ENCODE measurements around the gene DDX24.

DNA sequence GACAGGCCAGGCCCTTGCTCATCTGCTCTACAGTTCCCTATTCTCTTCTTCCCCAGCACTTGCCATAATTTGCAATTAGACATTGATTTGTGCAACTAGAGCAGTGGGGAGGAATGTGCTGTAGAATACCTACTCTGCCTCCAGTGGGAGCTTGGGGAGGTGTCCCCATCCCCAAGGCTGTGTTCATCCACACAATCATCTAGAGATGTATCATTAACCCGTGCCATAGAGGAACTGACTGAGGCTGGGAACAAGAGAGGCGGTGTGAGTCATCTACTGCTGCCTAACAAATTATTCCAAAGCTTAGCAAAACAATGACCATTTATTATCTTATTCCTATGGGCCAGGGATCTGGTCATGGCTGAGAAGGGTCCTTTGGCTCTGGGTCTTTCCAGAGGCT lies 60.0 kb downstream of the DDX24 start:
- TF ChIP-seq FOXP2 (optimal IDR thresholded peaks at IDR 0.05; ENCODE audit: control extremely low read depth, extremely low read length, insufficient read depth) (no peak), EZH2 (IDR thresholded peaks at IDR 0.05) (no peak)

Measured in SK-N-MC (cell line).